Inflammatory macrophage treated with lipopolysaccharide for 4 hours (primary cell): ENCODE measurements around the gene REPS2.
"Not testable (repeated sequence)": the region's sequence is repeated elsewhere in the genome, so short reads cannot be mapped to it uniquely, and the experiment has no call there.

Source experiments
- DNase-seq: peaks from one replicate; pipeline ENCODE4 v3.0.0-alpha.2; 2020

Gene REPS2

GRCh38 chrX:16964976-16965375 lies 18.5 kb downstream of the REPS2 start:
- not testable (repeated sequence) for DNase-seq

- DNase-seq, result no peak
Measured at GRCh38 chrX:16966752-16967448, 20.4 kb downstream of the REPS2 start.

DNA sequence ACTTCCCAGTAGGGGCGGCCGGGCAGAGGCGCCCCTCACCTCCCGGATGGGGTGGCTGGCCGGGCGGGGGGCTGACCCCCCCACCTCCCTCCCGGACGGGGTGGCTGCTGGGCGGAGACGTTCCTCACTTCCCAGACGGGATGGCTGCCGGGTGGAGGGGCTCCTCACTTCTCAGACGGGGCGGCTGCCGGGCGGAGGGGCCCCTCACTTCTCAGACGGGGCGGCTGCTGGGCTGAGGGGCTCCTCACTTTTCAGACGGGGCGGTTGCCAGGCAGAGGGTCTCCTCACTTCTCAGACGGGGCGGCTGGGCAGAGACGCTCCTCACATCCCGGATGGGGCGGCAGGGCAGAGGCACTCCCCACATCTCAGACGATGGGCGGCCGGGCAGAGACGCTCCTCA lies 22.3 kb downstream of the REPS2 start:
- not testable (repeated sequence) for DNase-seq

GRCh38 chrX:16970977-16971376 lies 24.5 kb downstream of the REPS2 start:
- peak; percentile 62 for DNase-seq

GRCh38 chrX:16971694-16972093 lies 25.2 kb downstream of the REPS2 start:
- no peak for DNase-seq

GRCh38 chrX:16975233-16975632 lies 28.8 kb downstream of the REPS2 start:
- no peak for DNase-seq

DNA sequence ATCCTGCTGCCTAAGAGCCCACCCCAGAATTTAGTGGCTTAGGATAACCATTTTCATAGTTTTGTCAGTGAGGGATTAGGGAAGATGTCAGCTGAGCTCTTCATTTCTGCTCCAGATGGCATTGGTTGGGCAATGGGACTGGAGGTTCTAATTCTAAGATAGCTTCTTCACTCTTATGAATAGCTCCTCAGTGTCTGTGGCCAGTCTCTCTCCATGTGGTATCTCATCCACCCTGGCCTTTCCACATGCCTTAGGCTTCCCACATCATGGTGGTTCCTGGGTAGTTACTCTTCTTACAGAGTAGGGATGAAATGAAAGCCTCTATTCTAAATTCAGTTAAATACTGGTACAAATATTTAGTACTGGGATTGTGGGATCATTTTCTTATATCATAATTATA lies 31.3 kb downstream of the REPS2 start:
- no peak for DNase-seq

- DNase-seq, result no peak
Measured at GRCh38 chrX:16978193-16978984, 31.9 kb downstream of the REPS2 start.

DNA sequence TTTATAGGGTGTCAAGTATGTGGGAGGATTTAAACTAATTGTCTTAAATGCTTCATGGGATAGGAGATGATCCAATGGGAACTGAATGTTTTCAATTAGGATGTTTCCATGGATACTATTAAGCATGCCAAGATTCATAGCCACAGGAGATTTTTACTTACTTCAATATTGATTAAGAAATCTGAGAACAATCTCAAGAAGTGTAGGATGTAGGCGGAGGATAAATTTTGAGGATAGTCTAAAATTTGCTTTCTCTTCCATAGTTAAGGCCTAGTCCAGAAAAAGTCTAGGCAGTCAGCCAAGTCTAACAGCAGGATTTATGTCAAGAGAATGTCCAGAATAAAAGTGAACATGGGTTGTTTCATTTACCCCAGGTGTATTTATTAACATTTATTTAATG lies 32.8 kb downstream of the REPS2 start:
- no peak for DNase-seq

GRCh38 chrX:16981209-16981608 lies 34.8 kb downstream of the REPS2 start:
- DNase-seq, result no peak

- DNase-seq, result no peak
Measured at GRCh38 chrX:16981980-16982379, 35.5 kb downstream of the REPS2 start.

DNA sequence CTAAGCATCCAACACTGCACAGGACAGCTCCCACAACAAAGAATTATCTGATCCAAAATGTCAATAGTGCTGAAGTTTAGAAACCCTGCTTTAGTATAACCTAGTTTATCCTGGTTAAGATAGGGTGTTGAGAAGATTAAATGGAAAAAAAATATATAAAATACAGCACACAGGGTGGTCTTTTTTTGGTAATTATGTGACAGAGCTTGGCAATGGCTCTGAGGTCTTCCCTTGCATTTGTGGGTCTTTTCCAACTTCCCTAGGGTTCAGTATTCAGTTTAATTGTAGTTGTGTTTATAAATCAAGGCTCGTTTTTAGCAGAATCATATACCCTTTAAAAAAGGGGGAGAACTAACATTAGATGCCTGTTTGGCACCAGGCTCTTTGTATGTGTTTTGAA lies 36.6 kb downstream of the REPS2 start:
- no peak for DNase-seq

DNA sequence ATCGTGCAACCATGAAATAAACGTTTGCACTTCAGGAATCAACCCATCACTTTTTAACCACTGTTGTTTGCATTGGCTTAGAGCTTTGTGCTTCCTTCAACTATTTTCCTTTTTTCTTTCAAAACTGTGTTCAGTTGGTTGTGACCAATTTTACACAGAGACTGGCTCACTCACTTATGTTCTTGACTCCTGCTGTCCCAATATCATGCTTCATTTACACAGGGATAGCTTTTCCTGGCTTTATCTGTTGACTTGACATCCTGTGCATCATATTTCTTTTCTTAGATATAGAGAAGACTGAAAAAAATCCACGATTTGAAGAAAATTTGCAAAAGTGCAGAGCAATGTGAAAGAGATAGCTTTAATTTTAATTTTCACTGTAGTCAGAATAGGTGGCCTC lies 38.8 kb downstream of the REPS2 start:
- no peak for DNase-seq

GRCh38 chrX:16986169-16986568 lies 39.7 kb downstream of the REPS2 start:
- no peak for DNase-seq

GRCh38 chrX:16989750-16990149 lies 43.3 kb downstream of the REPS2 start:
- no peak for DNase-seq

DNA sequence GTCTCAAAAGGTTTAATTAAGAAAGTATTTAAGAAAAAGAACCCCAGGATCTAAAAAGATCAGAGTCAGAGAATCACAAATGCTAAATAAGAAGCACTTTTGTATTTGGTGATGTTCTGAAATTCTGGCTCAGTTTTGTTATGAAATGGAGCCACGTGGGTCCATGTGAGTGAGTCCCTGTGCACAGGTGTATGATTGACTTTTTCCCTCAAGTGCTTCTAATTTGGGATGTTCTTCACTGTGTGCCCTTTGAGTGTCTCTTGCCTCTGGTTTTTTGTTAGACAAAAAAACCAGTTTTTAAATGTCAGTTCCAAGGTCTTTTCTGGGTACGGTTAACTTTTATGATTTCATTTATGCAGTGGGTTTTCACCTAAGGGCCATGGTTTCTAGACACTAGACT lies 44.4 kb downstream of the REPS2 start:
- no peak for DNase-seq

GRCh38 chrX:16992445-16992844 lies 46.0 kb downstream of the REPS2 start:
- DNase-seq, result no peak

GRCh38 chrX:16992951-16993350 lies 46.5 kb downstream of the REPS2 start:
- DNase-seq, result no peak

- no peak for DNase-seq
Measured at GRCh38 chrX:16993791-16994318, 47.4 kb downstream of the REPS2 start.

- no peak for DNase-seq
Measured at GRCh38 chrX:16994736-16995135, 48.3 kb downstream of the REPS2 start.

DNA sequence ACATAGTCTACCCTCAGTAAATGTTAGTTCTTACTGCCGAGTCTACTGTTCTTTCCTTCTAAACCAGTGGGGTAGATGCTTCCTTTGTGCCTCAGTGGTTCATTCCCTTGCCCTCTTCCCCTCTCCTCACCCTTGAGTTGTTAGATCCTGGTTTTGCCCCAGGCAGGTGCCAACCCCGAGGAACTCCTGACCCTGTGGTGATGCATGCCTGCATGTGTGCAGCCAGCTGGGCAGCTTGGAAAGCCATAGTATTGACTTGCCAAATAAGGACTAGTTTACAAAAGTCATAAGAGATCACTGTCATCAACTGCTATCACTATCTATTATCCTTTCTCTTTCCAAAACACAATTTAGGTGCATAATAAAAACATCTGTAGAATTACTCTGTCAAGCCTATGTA lies 50.9 kb downstream of the REPS2 start:
- no peak for DNase-seq

GRCh38 chrX:16999275-16999674 lies 52.8 kb downstream of the REPS2 start:
- no peak for DNase-seq

GRCh38 chrX:17000751-17001150 lies 54.3 kb downstream of the REPS2 start:
- DNase-seq, result no peak

DNA sequence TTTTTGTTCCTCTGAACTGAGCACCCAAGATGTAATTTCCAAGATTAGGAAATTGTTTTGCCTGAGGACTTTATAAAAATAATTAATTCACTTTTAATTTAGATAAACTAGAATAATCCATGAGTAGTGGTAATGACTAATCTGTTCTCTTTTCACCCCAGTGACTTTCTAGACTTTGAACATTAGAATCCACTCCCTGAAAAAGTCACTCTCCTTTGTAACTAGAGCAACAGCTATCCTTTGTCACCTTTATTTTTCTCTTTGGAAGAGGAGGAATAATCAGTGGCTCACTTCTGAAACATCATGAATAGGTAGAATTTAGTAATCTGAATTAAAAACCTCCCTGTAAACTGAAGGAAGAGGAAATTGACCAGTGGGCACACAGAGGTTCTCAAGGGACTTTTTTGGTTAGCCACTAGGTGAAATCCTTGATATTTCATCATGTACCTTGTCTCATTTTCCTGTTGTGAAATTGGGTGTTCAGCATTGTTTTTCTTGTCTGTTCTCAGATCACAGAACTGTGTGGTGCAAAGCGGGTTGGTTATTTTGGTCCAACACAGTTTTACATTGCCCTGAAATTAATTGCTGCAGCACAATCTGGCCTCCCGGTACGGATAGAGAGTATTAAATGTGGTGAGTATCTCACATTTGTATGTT lies 59.4 kb downstream of the REPS2 start:
- DNase-seq, result peak; percentile 55
